ENCODE data around the gene CCNI. TPM values are rescaled to one million over a fixed set of nuclear protein-coding genes. Genes with fewer than 3 reads are reported as not detected.

The CCNI gene
- total and polyA plus RNA-seq, 4 donors = 36.2 to 87.5 (median 62.3) TPM

DNA sequence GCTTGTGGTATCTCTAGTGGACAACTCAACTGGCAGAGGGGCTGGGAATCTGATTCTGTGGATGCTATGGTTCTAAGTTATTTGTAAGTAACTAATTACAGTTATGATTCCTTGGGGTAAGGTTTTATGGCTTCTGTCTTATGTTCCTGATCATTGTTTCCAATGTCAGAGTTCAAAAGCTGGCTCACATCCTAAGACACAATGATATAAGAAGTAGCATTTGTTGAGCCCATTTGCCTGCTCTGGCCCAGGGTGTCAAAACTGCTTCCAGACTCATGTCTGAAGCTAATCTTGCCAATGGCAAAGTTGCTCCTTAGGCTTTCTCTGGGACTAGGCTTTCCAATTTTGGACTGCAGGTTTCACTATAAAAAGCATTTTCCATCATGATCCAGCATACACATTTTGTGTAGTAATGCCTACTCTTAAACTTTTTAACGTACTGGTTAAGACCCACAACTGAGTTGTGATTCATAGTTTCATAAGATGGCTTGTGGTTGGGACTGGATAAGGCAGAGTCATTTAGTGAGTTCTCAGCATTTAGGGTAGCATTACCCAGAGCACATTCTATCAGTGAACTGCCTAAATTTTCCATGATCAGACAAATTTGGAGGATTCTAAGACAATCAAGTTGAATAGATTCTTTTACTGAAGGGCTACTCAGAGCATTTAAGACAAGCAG, 50.0 kb downstream of the CCNI start:
- TF ChIP-seq EGR1 (IDR thresholded peaks at IDR 0.05; ENCODE audit: low read depth in 2 of 2) (no peak), NR2F2 (IDR thresholded peaks at IDR 0.05) (no peak), GABPA (IDR thresholded peaks at IDR 0.05 in 1 of 2, conservative IDR thresholded peaks at IDR 0.05 in 1 of 2) (no peak), SP1 (IDR thresholded peaks at IDR 0.05) (no peak), RAD21 (IDR thresholded peaks at IDR 0.05) (no peak), RXRA (IDR thresholded peaks at IDR 0.05) (no peak), TAF1 (conservative IDR thresholded peaks at IDR 0.05) (no peak), YY1 (IDR thresholded peaks at IDR 0.05) (no peak), HNF4G (IDR thresholded peaks at IDR 0.05) (no peak)
- TF ChIP-seq, protein P1, sequence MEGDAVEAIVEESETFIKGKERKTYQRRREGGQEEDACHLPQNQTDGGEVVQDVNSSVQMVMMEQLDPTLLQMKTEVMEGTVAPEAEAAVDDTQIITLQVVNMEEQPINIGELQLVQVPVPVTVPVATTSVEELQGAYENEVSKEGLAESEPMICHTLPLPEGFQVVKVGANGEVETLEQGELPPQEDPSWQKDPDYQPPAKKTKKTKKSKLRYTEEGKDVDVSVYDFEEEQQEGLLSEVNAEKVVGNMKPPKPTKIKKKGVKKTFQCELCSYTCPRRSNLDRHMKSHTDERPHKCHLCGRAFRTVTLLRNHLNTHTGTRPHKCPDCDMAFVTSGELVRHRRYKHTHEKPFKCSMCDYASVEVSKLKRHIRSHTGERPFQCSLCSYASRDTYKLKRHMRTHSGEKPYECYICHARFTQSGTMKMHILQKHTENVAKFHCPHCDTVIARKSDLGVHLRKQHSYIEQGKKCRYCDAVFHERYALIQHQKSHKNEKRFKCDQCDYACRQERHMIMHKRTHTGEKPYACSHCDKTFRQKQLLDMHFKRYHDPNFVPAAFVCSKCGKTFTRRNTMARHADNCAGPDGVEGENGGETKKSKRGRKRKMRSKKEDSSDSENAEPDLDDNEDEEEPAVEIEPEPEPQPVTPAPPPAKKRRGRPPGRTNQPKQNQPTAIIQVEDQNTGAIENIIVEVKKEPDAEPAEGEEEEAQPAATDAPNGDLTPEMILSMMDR (IDR thresholded peaks at IDR 0.05; ENCODE audit: low read depth, low read length, missing input control) = no peak
- TF ChIP-seq, protein P2, sequence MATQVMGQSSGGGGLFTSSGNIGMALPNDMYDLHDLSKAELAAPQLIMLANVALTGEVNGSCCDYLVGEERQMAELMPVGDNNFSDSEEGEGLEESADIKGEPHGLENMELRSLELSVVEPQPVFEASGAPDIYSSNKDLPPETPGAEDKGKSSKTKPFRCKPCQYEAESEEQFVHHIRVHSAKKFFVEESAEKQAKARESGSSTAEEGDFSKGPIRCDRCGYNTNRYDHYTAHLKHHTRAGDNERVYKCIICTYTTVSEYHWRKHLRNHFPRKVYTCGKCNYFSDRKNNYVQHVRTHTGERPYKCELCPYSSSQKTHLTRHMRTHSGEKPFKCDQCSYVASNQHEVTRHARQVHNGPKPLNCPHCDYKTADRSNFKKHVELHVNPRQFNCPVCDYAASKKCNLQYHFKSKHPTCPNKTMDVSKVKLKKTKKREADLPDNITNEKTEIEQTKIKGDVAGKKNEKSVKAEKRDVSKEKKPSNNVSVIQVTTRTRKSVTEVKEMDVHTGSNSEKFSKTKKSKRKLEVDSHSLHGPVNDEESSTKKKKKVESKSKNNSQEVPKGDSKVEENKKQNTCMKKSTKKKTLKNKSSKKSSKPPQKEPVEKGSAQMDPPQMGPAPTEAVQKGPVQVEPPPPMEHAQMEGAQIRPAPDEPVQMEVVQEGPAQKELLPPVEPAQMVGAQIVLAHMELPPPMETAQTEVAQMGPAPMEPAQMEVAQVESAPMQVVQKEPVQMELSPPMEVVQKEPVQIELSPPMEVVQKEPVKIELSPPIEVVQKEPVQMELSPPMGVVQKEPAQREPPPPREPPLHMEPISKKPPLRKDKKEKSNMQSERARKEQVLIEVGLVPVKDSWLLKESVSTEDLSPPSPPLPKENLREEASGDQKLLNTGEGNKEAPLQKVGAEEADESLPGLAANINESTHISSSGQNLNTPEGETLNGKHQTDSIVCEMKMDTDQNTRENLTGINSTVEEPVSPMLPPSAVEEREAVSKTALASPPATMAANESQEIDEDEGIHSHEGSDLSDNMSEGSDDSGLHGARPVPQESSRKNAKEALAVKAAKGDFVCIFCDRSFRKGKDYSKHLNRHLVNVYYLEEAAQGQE (IDR thresholded peaks at IDR 0.05) = no peak
- TF ChIP-seq, protein P3, sequence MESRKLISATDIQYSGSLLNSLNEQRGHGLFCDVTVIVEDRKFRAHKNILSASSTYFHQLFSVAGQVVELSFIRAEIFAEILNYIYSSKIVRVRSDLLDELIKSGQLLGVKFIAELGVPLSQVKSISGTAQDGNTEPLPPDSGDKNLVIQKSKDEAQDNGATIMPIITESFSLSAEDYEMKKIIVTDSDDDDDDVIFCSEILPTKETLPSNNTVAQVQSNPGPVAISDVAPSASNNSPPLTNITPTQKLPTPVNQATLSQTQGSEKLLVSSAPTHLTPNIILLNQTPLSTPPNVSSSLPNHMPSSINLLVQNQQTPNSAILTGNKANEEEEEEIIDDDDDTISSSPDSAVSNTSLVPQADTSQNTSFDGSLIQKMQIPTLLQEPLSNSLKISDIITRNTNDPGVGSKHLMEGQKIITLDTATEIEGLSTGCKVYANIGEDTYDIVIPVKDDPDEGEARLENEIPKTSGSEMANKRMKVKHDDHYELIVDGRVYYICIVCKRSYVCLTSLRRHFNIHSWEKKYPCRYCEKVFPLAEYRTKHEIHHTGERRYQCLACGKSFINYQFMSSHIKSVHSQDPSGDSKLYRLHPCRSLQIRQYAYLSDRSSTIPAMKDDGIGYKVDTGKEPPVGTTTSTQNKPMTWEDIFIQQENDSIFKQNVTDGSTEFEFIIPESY (IDR thresholded peaks at IDR 0.05) = no peak
- TF ChIP-seq, protein P4, sequence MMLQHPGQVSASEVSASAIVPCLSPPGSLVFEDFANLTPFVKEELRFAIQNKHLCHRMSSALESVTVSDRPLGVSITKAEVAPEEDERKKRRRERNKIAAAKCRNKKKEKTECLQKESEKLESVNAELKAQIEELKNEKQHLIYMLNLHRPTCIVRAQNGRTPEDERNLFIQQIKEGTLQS (IDR thresholded peaks at IDR 0.05) = no peak
- TF ChIP-seq, protein P5, sequence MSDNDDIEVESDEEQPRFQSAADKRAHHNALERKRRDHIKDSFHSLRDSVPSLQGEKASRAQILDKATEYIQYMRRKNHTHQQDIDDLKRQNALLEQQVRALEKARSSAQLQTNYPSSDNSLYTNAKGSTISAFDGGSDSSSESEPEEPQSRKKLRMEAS (IDR thresholded peaks at IDR 0.05) = no peak
- Histone ChIP-seq H3K27me3 (ENCODE audit: control insufficient read depth in 4 of 4, insufficient read depth in 4 of 4, low read length in 3 of 4) (no peaks in the 10 kb centered on the region), H3K27ac (ENCODE audit: low read depth in 1 of 2, low read length in 2 of 2) (no peak overlapping the region), H3K4me1 (ENCODE audit: control insufficient read depth in 4 of 4, insufficient read depth in 4 of 4, low read length in 3 of 4) (peaks cover 11 to 37% (median 33%) of the 10 kb centered on the region in 4 donors), H3K4me3 (ENCODE audit: low read depth in 1 of 3, low read length in 3 of 3) (no peak overlapping the region), H3K9me3 (ENCODE audit: control insufficient read depth in 4 of 4, low read length in 3 of 4) (no peaks in the 10 kb centered on the region), H3K36me3 (ENCODE audit: control insufficient read depth in 4 of 4, insufficient read depth in 3 of 4, low read depth in 1 of 4, low read length in 3 of 4) (peaks cover 0 to 2% (median 1%) of the 10 kb centered on the region in 4 donors), H3K9ac (ENCODE audit: low read depth in 1 of 2, low read length in 2 of 2) (no peak overlapping the region)
- no peak for DNase-seq (ENCODE audit: low spot score)
- 92% methylated on average over 1 of the region's 1 CpG for WGBS

DNA sequence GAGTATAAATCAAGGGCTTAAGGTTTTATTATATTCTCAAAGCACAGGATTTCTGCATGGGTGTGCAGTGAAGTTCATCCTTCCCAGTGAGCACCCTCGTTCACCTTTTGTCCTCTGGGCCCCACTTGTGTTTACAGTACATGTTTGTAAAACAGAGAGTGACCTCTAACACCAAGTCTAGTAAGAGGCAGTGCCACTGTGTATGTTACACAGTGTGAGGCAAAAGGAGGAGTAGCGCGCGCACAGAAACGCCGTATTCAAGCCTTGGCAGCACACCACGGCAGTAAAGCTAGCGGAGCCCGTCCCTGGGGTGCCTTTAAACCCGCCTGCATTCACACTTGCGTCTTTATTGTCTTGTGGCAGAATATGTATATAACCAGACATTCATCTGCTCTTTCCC, 51.9 kb downstream of the CCNI start:
- Histone ChIP-seq H3K4me1 (ENCODE audit: control insufficient read depth in 4 of 4, insufficient read depth in 4 of 4, low read length in 3 of 4) (peaks cover 11 to 47% (median 41%) of the 10 kb centered on the region in 4 donors), H3K27ac (ENCODE audit: low read depth in 1 of 2, low read length in 2 of 2) (peak overlapping the region in 1 of 2 donors; percentile 25), H3K36me3 (ENCODE audit: control insufficient read depth in 4 of 4, insufficient read depth in 3 of 4, low read depth in 1 of 4, low read length in 3 of 4) (peaks cover 0 to 2% (median 0%) of the 10 kb centered on the region in 4 donors), H3K4me3 (ENCODE audit: low read depth in 1 of 3, low read length in 3 of 3) (no peak overlapping the region), H3K9me3 (ENCODE audit: control insufficient read depth in 4 of 4, low read length in 3 of 4) (no peaks in the 10 kb centered on the region), H3K9ac (ENCODE audit: low read depth in 1 of 2, low read length in 2 of 2) (no peak overlapping the region), H3K27me3 (ENCODE audit: control insufficient read depth in 4 of 4, insufficient read depth in 4 of 4, low read length in 3 of 4) (no peaks in the 10 kb centered on the region)
- 35% methylated on average over 11 of the region's 11 CpGs for WGBS
- DNase-seq (ENCODE audit: low spot score) = peak; percentile 44
- peak; percentile 92 to 96 for TF ChIP-seq HNF4A (conservative IDR thresholded peaks at IDR 0.05)
- TF ChIP-seq YY1 (IDR thresholded peaks at IDR 0.05) = peak; percentile 51
- no peak for TF ChIP-seq GABPA (IDR thresholded peaks at IDR 0.05 in 1 of 2, conservative IDR thresholded peaks at IDR 0.05 in 1 of 2)
- TF ChIP-seq JUND (IDR thresholded peaks at IDR 0.05) = peak; percentile 60 to 72
- TF ChIP-seq, protein P4 (IDR thresholded peaks at IDR 0.05) = no peak
- TF ChIP-seq RXRA (IDR thresholded peaks at IDR 0.05) = peak; percentile 96 to 97
- TF ChIP-seq, protein P3 (IDR thresholded peaks at IDR 0.05) = no peak
- TF ChIP-seq EGR1 (IDR thresholded peaks at IDR 0.05; ENCODE audit: low read depth in 2 of 2) = peak in 1 of 2 donors; percentile 43
- peak; percentile 64 to 69 for TF ChIP-seq RAD21 (IDR thresholded peaks at IDR 0.05)
